Ecto neural progenitor cell (in vitro differentiated cells): ENCODE data around the gene HSD11B2.

Experiments used
- DNase-seq: peaks from one replicate; pipeline ENCODE4 v3.0.0-alpha.2; 2018; ENCODE audit warnings: low spot score

Gene HSD11B2

DNA sequence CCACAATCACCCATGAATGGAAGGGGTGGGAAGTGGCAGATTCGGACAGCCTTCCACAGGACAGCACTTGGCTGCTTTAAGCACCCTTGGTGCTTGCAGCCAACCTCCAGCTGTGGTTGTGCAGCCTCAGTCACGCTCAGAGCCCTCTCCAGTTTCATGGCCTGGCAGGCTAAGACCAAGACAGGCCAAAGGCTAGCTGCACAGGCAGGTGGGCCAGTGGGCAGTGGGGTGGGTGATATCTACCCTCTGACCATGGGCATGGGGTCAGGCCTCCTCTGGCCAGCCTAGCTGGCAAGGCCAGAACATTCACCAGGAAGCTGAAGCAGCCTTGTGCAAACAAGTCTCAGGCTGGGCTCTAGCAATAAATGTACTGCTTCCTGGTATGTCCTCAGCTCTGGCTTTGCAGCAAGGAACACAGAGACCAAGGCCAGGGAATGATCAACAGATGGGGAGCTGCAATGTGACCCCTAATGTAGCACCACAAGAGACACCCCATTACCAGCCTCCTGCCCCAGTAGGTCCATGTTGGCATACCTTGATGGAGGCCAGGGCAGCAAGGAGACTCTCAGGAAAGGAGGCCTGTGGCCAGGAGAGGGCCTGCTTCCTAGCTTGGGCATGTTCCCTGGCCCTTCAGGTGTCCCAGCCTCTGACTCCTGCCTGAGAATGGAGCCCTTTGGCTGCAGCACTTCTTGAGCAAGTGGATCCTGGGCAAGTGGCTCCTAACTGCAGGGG is 20.9 kb downstream of the HSD11B2 start:
- DNase-seq: no peak

DNA sequence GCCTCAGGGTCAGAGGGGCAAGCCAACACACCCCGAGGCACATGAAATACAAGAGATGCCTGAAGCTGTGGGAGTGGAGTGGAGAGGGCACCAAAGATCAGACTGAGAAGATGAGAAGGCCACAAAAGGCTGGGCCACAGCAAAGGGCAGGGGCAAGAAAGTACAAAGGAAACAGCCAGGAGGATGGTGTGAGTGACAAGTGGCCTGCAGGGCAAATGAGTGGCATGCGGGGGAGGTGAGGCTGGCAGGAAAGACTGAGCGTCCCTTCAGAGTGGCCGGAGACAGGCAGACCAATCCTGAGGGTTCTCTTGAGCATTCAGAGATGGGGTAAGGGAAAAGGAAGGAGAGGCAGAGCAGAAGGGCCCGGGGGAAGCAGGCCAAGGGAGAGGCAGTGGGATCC is 23.2 kb downstream of the HSD11B2 start:
- DNase-seq: no peak

DNA sequence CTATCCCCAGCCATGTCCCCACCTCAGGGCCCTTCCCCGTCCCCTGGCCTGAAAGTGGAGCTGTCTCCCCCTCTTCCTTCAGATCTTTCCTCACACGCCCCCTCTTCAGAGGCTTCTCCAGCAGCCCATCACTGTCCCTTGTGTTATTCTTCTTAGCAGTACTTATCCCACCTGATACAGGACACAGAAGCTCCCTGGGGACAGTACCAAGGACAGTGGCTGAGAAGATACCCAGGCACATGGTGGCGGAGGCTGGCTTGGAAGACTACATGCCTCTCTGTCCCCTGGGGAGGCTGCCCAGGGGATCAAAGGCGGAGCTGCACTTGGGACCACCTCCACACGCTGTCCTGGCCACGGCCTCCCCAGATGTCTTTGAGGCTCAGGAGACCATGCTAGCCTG is 23.9 kb downstream of the HSD11B2 start:
- no peak for DNase-seq

DNA sequence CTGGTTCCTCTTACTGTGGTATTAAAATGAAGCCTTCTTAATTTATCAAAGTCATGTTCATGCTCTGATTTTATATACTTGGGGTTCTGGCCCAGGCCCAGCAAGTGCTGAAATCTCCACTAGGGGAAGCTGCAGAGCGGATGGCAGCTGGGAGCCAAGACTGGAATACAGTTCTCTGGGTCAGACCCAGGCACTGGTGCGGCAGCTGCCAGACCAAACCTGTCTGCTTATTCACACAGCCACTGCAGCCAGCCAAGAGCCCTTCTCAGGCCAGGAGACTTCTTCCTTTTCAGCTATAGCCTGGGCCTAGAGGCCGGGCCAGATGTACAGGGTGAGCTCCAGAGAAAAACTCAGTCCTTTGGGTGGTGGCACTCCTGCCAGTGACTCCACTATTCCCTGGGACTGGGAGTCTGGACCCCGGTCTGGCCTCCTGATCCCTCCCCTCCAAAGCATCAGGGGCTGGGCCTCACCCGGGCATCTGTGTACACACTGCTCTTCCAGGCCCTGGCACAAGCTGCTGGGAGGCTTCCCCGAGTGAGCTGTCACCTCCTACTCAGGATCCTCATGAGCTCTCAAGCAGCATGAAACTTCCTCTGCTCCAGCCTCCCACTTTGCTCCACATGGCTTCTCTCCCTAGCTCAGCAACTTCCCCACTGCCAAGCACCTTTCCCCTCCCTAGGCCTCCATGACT is 25.6 kb downstream of the HSD11B2 start:
- no peak for DNase-seq

DNA sequence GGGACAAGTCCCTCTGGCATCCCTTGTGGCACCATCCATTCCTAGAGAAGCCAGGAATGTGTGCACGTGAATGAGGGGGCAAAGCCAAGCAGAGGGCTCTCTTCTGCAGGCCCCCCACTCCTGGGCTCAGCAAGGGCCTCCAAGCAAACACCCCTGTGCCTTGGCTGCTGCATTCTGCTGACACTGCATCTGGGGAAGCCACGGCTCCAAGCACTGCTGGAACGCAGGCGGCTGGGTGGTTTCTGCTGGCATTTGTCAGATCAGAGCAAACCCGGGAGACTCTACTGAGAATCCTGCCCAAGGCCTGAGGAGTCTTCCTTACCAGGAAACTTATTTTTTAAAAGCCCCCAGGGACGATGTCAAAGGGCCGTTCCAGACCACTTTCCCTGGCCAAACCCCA is 26.7 kb downstream of the HSD11B2 start:
- DNase-seq: no peak

DNA sequence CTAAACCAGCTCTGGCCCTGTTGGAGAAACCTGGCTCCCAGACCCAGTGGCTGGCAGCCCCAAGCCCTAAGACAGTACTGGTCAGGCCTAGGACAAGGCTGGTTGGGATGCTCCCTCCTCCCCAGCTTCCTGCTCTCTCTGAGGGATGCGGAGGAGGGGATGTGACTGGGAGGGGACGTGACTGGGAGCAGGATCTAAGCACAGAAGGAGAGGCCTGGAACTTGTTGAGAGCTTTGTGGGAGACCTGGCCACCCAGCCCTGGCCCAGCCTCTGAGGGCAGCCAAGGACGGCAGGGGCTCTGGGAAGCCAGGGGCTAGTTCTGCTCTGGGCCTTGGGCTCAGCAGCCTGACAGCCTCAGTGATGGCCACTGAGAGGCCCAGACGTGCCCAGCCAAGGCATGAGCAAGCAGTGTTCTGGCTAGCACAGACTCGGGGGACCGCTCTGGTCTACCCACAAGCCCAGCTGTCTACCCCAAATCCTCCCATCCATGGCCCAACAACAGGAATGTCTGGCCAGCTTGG is 27.3 kb downstream of the HSD11B2 start:
- DNase-seq: no peak

DNA sequence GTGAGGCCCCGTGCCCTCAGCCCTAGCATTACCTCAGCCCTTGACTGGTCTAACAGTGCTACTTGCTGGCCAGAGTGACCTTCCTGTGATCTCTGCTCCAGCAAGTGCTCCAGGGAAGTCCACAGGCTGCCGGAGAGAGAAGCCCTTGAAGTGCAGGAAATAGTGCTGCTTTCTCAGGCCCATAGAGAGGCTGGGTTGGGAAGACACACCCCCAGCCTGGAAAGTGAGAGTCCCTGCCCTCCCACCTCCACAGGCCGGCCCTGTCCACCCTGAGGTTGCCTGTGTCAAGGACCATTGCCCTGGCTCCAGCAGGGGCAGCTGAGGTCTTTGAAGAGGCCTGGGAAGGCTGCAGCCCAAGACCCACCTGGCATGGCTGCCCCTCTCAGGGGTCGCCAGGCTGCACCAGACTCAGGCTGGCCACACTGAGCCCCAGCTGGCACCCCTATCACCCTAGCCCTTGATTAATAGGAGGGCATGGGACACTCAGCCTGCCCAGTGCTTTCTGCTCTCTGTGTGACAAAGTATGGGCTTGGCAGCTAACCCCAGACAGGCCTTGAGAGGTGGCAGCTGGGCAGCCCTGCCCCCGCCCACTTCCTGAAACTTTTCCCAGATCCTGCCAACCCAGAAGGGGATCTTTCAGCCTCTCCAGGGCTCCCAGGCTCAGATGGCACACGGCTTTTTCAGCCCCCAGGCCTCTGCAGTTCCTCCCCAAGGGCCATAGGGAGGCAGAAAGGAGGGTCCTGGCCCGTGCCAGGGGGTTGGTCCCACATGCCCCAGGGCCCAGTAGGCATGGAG is 28.3 kb downstream of the HSD11B2 start:
- no peak for DNase-seq

DNA sequence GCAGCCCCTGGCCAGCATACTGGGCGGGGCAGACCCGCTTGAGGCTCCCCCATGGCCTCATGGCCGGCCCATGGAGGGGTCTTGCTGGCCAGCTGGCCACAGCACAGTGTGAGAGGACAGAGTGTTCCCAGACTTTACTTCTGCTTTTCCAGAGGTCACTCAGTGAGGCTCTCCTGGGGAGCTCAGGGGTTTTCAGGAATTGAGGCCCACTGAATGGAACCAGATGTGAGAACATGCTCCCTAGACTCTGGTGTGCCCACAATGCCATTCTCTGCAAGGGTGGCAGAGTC is 28.9 kb downstream of the HSD11B2 start:
- no peak for DNase-seq

DNA sequence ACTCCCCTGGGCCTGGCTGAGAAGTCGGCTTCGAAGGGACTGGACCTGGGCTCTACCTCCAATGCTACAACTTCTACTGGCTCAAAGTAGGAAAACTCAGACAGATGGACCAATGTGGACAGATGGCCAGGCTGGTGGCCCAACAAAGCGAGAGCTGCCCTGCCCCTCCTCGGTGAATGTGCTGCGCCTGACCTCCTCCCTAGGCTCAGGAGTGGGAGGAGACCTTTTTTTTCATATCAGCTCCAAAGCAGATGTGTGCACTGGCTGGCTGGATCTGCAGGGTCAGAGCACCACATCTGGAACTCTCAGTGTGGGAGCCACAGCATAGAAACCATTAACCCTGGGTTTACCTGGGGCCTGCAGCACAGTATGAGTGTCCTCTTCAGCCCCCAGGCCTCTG is 29.2 kb downstream of the HSD11B2 start:
- DNase-seq: no peak

DNA sequence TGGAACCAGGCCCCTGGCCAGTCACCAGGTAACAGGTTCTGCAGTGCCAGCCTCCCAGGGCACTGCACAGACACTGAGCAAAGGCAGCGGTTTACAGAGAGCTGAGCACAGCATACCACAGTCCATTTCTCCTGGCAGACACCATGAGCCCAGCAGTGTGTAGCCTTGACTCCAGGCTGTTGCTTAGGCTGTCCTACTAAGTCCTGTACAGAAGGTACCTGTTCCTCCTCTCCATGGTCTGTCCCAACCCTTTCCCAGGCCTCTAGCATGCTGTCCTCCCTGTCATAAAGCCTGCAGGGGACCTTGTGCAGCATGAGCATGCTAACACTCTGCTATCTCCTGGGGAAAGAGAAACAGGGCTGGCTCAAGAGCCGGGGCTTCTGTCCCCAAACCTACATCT is 30.0 kb downstream of the HSD11B2 start:
- DNase-seq: no peak

DNA sequence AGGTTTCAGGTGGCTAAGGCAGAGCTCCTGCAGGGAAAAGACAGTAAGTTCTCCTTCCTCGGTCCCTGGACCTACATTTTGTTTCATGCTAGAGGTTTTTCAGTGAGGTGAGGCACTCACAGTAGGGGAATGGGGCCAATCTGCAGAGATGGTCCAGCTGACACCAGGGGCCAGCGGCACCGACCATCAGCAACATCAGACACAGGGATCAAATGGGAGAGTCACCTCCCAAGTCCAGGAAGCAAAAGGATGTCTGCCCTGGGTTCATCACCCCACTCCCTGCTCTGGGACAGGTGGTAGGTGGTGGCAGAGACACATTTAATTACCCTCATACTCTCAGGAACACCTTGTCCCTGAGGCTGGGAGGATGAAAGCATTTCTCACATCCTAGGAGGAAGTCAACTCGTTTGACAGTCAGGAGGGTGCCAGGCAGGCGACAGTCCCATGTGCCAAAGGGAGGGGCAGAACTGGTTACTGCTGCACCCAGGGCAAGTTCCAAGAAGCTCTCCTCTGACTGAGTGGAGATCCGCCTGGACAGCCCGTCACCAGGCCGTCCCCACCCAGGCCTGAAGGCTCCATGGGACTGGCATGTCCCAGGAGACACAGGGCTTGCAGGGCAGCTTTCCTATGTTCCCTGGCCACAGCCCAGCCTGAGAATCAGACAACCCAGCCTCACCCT is 30.8 kb downstream of the HSD11B2 start:
- no peak for DNase-seq

DNA sequence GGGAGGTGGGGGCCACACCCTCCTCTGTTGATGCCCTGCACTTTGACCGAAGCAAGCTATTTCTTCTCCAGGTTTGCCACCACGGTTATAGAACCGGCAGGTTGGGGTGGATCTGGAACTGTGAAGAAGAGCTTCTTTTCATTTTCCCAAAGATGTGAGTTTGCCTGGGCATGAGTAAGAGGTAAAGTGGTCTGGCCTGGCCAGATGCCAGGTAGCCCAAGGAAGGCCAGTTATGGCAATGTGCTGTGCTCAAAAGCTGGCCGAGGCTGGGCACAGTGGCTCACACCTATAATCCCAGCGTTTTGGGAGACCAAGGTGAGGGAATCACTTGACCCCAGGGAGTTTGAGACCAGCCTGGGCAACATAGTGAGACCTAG is 31.3 kb downstream of the HSD11B2 start:
- no peak for DNase-seq

DNA sequence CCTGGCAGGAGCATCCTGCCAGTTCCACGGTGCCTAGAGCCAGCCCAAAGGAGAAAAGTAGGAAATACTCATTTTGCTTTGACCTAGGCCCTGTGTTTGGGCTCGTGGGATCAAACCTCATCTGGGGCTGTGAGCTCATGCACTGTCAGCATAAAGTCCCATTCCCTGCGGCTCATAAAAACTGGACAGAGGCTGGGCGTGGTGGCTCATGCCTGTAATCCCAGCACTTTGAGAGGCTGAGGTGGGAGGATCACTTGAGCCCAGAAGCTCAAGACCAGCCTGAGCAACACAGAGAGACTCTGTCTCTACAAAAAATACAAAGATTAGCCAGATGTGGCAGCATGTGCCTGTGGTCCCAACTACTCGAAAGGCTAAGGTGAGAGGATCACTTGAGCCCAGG is 32.1 kb downstream of the HSD11B2 start:
- no peak for DNase-seq

DNA sequence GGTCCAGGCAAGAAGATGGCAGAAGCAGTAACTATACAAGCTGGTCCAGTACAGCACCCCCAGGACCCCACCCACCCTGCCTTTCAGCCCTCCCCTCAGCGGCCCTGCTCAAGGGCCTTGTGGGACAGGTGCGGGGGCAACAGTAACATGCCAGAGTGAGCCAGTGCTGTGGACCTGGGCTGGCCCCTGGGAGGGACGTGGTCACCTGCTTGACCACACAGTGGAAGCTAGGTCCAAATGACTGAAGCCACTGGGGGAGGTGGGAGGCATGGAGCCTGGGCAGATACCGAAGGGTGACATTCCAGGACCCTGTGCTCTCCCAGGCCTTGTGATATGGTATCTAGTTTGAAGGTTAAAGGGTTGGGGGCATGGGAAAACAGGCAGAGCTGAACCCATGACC is 32.8 kb downstream of the HSD11B2 start:
- DNase-seq: no peak

DNA sequence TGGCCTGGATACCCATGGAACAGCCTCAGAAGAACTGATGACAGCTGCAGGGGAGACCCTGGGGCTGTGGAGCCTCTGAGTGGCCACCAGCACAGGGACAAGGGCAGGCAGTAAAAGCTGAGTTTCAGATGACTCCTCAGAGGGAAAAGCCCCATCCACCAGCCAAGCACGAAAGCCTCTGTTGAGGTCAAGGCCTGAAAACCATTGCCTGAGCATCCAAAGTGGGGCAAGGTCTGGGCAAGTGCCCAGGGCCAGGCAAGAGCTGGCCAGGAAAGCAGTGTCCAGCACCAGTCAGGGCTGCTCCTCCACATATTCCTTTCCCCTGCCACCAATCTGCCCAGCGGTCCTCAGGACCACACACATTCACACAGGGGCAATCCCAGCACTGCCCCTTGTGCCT is 33.6 kb downstream of the HSD11B2 start:
- no peak for DNase-seq

DNA sequence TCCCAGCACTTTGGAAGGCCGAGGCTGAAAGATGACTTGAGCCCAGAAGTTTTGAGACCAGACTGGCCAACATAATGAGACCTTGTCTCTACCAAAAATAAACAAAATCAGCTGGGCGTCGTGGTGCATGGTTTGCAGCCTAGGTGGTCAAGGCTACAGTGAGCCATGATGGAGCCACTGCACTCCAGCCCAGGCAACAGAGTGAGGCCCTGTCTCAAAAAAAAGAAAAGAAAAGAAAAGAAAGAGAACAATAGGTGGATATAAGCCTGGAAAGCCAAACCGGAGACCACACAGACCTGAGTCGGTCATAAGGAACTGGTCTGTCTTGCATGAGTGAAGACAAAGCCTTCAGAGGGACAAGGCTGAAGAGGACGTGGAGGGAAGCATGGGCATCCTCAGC is 35.7 kb downstream of the HSD11B2 start:
- no peak for DNase-seq

DNA sequence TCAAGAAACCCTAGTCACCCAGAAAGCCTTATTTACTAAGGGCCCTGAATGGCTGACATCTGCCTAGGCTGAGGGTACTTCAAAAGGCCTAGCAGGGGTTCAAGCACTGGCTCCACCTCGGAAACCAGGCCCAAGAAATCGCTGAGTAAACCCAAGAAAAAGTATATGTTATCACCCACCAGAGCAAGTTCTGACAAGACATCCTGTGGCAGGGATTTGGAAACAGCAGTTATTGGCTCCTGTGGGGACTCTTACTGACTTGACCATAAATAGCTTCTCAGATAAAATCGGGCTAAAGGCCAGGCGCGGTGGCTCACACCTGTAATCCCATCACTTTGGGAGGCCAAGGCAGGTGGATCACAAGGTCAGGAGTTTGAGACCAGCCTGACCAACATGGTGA is 37.8 kb downstream of the HSD11B2 start:
- no peak for DNase-seq

DNA sequence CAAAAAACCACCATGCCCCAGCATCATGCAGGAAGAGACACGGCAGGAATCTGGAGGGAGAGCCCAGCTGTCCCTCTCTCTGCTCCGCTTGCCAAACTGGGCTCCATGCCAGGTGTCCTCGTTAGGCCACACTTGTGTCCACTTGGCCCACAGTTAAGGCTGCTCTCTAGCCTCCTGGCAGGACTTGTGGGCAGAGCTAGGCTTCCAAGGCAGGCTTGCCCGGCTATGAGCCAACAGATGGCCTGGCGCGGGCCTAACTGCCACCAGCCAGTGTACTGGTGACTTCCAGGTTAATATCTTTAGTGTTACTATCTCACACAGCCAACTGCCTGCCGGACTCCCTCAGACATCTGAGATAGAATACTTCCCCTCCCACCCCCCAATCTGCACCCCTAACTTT is 39.4 kb downstream of the HSD11B2 start:
- DNase-seq: no peak

DNA sequence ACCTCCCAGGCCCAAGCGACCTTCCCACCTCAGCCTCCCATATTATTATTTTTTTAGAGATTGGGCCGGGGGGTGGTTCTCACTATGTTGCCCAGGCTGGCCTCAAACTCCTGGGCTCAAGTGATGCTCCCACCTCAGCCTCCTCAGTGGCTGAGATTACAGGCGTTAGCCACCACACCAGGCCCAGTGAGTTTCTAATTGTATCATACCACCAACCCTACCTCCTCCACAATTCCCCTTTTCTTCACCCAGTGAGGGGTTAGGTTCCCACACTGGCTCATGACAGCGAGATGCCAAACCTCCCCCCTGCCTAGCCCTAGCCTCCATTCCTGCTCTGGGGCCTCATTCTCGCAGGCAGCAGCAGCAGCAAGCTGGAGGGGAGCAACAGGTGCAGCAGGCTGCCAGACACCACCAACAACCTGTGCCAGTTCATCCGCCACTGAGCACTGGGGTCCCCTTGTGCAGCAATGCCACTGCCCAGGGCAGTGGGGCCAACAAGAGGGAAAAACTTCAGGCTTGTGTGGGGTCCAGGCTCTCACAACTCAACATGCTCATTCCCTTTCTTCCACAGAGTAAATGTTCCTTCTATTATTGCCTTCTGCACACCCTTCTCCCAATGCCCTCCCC is 41.0 kb downstream of the HSD11B2 start:
- no peak for DNase-seq

DNA sequence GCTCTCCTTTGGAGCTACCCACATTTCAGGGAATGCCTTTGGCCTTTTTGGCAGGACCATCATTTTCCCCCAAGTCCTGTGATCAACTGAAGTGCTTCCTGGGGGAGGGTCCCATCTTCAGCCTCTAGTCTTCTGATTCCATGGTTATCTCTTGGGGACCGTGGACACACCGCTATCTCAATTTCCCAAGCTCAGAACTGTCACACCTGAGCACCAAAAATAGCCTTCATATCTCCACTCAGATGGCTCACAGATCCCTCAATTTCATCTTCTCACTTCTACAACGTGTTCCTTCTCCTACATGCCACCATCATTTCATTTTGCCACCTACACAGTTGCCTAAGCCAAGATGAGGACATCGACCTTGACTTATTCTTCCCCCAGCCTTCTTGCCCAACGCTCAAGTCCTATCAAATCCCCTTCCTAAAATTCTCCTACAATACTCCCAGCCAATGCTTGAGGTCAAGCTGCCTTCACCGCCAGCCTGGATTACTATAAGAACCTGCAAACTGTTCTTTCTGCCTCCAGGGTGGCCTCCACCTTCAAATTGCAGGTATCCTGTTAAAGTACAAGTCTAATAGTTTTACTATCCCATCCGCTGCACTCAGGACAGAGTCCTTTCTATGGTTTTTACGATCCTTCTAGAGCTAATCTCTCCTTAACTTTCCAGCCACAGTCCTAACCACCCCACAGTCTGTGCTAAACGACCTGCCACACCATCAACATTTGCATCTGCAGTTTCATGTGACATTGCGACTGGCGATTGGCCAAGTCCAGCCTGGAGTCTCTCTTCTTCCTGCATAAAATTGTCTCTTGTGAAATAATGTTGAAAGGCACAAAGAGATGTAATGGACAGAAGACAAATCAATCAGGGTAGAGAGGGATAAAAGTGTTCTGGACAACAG is 43.9 kb downstream of the HSD11B2 start:
- no peak for DNase-seq

DNA sequence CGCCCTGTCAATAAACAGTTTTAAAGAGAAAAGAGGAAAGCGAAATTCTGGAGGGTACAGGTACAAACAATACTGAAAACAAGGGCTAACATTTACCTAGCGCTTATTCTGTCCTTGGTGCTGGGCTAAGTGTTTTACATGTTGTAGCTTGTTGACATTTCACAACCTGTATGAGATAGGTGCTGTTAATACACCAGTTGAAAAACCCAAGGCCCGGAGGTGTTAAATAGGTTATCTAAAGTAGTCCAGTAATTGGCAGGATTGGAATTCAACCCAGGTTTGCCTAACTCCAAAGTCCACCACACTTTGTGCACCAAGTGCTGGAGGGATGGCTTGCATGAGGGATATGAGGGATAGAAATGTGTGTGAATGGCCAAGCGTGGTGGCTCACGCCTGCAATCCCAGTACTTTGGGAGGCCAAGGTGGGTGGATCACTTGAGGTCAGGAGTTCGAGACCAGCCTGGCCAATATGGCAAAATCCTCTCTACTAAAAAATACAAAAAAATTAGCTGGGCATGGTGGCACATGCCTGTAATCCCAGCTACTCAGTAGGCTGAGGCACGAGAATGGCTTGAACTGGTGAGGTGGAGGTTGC is 47.1 kb downstream of the HSD11B2 start:
- no peak for DNase-seq
